Measurements from ENCODE around the gene REN. TPM values are rescaled to one million over a fixed set of nuclear protein-coding genes. Genes with fewer than 3 reads are reported as not detected.

The REN gene
- total and polyA plus RNA-seq, 9 of the 15 experiments (the other 6 are each of a cell fraction or from before 2014, with no cell fraction given), result 1.7 to 9.9 (median 3.1) TPM

GRCh38 chr1:204172404-204173029, 6.4 kb upstream of the REN start:
- intact Hi-C loops (cut with micrococcal nuclease), result no loop called here
- no peaks in the 10 kb centered on the region for H3K9me1 ChIP-seq (ENCODE audit: control insufficient read depth, insufficient read depth, low read length)
- ATAC-seq (no peak), FAIRE-seq (no peak), DNase-seq (ENCODE audit: extremely low read depth in 1 of 4, low spot score in 3 of 4) (no peak)
- no peak overlapping the region for H3K4me2 ChIP-seq (ENCODE audit: insufficient read depth, low read length)
- WGBS (ENCODE audit: insufficient coverage, low coverage, missing lambda C conversion rate), result 0% methylated on average over 2 of the region's 2 CpGs
- TF ChIP-seq MED1 (CRISPR knock-in tag; IDR thresholded peaks at IDR 0.05; ENCODE audit: borderline replicate concordance) (no peak), U2AF1 (optimal IDR thresholded peaks at IDR 0.05; ENCODE audit: low read depth, low read length) (no peak), EZH2 (IDR thresholded peaks at IDR 0.05; ENCODE audit: borderline replicate concordance, low read depth, low read length) (no peak), POLR2AphosphoS5 (IDR thresholded peaks at IDR 0.05; ENCODE audit: control insufficient read depth, insufficient read depth, low read depth, low read length) (no peak), ZKSCAN3 (CRISPR knock-in tag; IDR thresholded peaks at IDR 0.05) (no peak), U2AF2 (optimal IDR thresholded peaks at IDR 0.05; ENCODE audit: low read depth, low read length) (no peak), ZNF507 (tag; conservative IDR thresholded peaks at IDR 0.05) (no peak), AFF1 (IDR thresholded peaks at IDR 0.05; ENCODE audit: low read depth in 1 of 2, partially characterized antibody in 2 of 2) (no peak), ZNF766 (CRISPR knock-in tag; conservative IDR thresholded peaks at IDR 0.05) (no peak), ZNF316 (IDR thresholded peaks at IDR 0.05) (no peak), ZC3H4 (CRISPR knock-in tag; IDR thresholded peaks at IDR 0.05; ENCODE audit: borderline replicate concordance) (no peak)
- TF ChIP-seq, protein P1, sequence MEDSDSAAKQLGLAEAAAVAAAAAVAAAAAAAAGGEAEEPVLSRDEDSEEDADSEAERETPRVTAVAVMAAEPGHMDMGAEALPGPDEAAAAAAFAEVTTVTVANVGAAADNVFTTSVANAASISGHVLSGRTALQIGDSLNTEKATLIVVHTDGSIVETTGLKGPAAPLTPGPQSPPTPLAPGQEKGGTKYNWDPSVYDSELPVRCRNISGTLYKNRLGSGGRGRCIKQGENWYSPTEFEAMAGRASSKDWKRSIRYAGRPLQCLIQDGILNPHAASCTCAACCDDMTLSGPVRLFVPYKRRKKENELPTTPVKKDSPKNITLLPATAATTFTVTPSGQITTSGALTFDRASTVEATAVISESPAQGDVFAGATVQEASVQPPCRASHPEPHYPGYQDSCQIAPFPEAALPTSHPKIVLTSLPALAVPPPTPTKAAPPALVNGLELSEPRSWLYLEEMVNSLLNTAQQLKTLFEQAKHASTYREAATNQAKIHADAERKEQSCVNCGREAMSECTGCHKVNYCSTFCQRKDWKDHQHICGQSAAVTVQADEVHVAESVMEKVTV (CRISPR knock-in tag; IDR thresholded peaks at IDR 0.05), result no peak
- TF ChIP-seq, protein P2, sequence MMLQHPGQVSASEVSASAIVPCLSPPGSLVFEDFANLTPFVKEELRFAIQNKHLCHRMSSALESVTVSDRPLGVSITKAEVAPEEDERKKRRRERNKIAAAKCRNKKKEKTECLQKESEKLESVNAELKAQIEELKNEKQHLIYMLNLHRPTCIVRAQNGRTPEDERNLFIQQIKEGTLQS (IDR thresholded peaks at IDR 0.05), result no peak
- TF ChIP-seq, protein P2 (CRISPR knock-in tag; conservative IDR thresholded peaks at IDR 0.05), result no peak
- H3K9me3 ChIP-seq (replicated peaks; ENCODE audit: control insufficient read depth, insufficient read depth, low read depth, low read length), result 0 out of 2 replicates have a peak, but pooled peaks cover 5% of the 10 kb centered on the region
- no peaks in the 10 kb centered on the region for H4K20me1 ChIP-seq (replicated peaks; ENCODE audit: control insufficient read depth, insufficient read depth, low read length)
- no TSS peak for BruUV-seq (replicated peaks)
- H3K4me1 ChIP-seq (replicated peaks in 1 of 2; ENCODE audit: control insufficient read depth in 2 of 2, insufficient read depth in 2 of 2, low read length in 2 of 2), result peaks cover 11 to 12% of the 10 kb centered on the region in 2 experiments; a peak in 4 of 5 replicates
- H3K36me3 ChIP-seq (ENCODE audit: control insufficient read depth, insufficient read depth, low read length), result no peaks in the 10 kb centered on the region
- H3K9ac ChIP-seq (ENCODE audit: insufficient read depth in 1 of 2, low read depth in 2 of 2, low read length in 2 of 2), result no peak overlapping the region
- no peak overlapping the region for H2AFZ ChIP-seq (ENCODE audit: low read depth, low read length)
- POLR2A ChIA-PET, result no interaction called here
- in situ Hi-C loops (cut with MboI), result loop anchor here (10.0 kb wide), 1 partner anchor 332 kb away; no protein-coding TSS in a partner anchor
- CTCF ChIA-PET (ENCODE audit: low intra/inter-chr PET ratio), result no interaction called here
- no peak overlapping the region for H3K4me3 ChIP-seq
- peaks cover 4 to 5% of the 10 kb centered on the region in 2 experiments; a peak in 4 of 5 replicates for H3K27me3 ChIP-seq (ENCODE audit: control insufficient read depth in 2 of 2, insufficient read depth in 2 of 2, low read length in 2 of 2)
- no peaks in the 10 kb centered on the region for H3K79me2 ChIP-seq (ENCODE audit: control insufficient read depth, insufficient read depth, low read length)
- no peak overlapping the region for H3K27ac ChIP-seq (ENCODE audit: extremely low read depth, low read depth, low read length)

Measured in K562 (cell line).